HepG2 (cell line): ENCODE results near the gene TTPAL. TPM values are rescaled to one million over a fixed set of nuclear protein-coding genes. Genes with fewer than 3 reads are reported as not detected.
A peak's percentile ranks its signal among the peaks of the same experiment; 100 is the strongest.

Experiments used
- ATAC-seq: fragments of 200-7000 bp; cut with Tn5 transposase; 3 replicates; pipeline ENCODE4 v1.9.1; 2020; ENCODE audit warnings: mild to moderate bottlenecking, moderate library complexity
- BruUV-seq: library from RNA; stranded (reverse); fragments of 400-500 nt; replicated peaks from 2 replicates; lab custom pipeline; 2021; lab: Mats Ljungman, UMichigan
- CTCF ChIA-PET: fragments of 300-600 bp; formaldehyde crosslinking; extraction: SDS; loops from one replicate; lab custom pipeline; 2021; ENCODE audit warnings: low total read pairs, inconsistent platforms, low intra/inter-chr PET ratio; lab: Yijun Ruan, JAX
- POLR2A ChIA-PET: fragments of 350-600 bp; sonication (Branson Sonifier 250); formaldehyde crosslinking; loops from one replicate; lab custom pipeline; 2020; ENCODE audit warnings: antibody characterized with exemption, inconsistent platforms; lab: Yijun Ruan, JAX
- DNase-seq: peaks from one replicate; pipeline ENCODE4 v3.0.0-alpha.2; 2015; ENCODE audit warnings: low spot score
- FAIRE-seq: peaks from 3 replicates; lab custom pipeline; 2011; peaks lifted over from hg19 to GRCh38; lab: Jason Lieb, UNC
- H2AFZ ChIP-seq: one replicate; pipeline ENCODE4 v1.6.1; 2011; ENCODE audit warnings: low read length, inconsistent platforms
- H3K27ac ChIP-seq: fragments of 300-600 bp; 3 replicates; pipeline ENCODE4 v1.8.0; 2011; ENCODE audit warnings: mixed run types, mild to moderate bottlenecking, mixed read lengths, low read length, inconsistent platforms; ENCODE audit not compliant: insufficient read depth; ENCODE audit errors: extremely low read length
- H3K27me3 ChIP-seq, 2 experiments: fragments of 200-600 bp in 1 of 2; 2 replicates in 1 of 2; 3 replicates in 1 of 2; pipeline versions ENCODE4 v1.6.0 to v1.8.0; 2011; ENCODE audit warnings: low read length in 2 of 2, mild to moderate bottlenecking in 2 of 2, moderate library complexity in 2 of 2, inconsistent platforms in 1 of 2; ENCODE audit not compliant: insufficient read depth in 2 of 2, control insufficient read depth in 1 of 2
- H3K36me3 ChIP-seq, 2 experiments: fragments of 200-600 bp in 1 of 2; replicated peaks in 1 of 2; 2 replicates in 1 of 2; 3 replicates in 1 of 2; pipeline versions ENCODE4 v1.5.1 to v1.8.0; 2011; ENCODE audit warnings: low read length in 2 of 2, inconsistent platforms in 1 of 2; ENCODE audit not compliant: insufficient read depth in 2 of 2, control insufficient read depth in 1 of 2
- H3K4me1 ChIP-seq: 2 replicates; pipeline ENCODE4 v1.5.1; 2012; ENCODE audit warnings: low read length, inconsistent platforms; ENCODE audit not compliant: insufficient read depth
- H3K4me2 ChIP-seq: 2 replicates; pipeline ENCODE4 v1.6.0; 2011; ENCODE audit warnings: low read depth, low read length, inconsistent platforms
- H3K4me3 ChIP-seq, 3 experiments: fragments of 200-600 bp in 1 of 3; sonication (generic), shearing (Covaris generic) in 1 of 3; replicated peaks in 1 of 3; 2 replicates each; pipeline ENCODE4 v1.5.1; 2011 to 2016; ENCODE audit warnings: low read length in 3 of 3, inconsistent platforms in 2 of 3, low read depth in 2 of 3, mild to moderate bottlenecking in 2 of 3, control low read depth in 1 of 3, mixed read lengths in 1 of 3; ENCODE audit not compliant: insufficient read depth in 1 of 3
- H3K79me2 ChIP-seq: one replicate; pipeline ENCODE4 v1.6.1; 2011; ENCODE audit warnings: low read length, inconsistent platforms; ENCODE audit not compliant: insufficient read depth
- H3K9ac ChIP-seq: 2 replicates; pipeline ENCODE4 v1.6.0; 2011; ENCODE audit warnings: mild to moderate bottlenecking, low read depth, low read length, inconsistent platforms; ENCODE audit not compliant: insufficient read depth
- H3K9me3 ChIP-seq: 2 replicates; pipeline ENCODE4 v1.5.1; 2012; ENCODE audit warnings: mild to moderate bottlenecking, low read length
- H4K20me1 ChIP-seq: 2 replicates; pipeline ENCODE4 v1.6.0; 2011; ENCODE audit warnings: inconsistent platforms, mild to moderate bottlenecking, low read length, moderate library complexity; ENCODE audit not compliant: insufficient read depth
- CHD4 ChIP-seq: fragments of 200-600 bp; sonication (generic); IDR thresholded peaks from 2 replicates; pipeline ENCODE4 v1.7.0; 2017; ENCODE audit warnings: mild to moderate bottlenecking, low read length, borderline replicate concordance
- FLYWCH1 ChIP-seq: sonication (generic); formaldehyde crosslinking; IDR thresholded peaks from 2 replicates; pipeline ENCODE4 v1.8.1; 2023; ENCODE audit warnings: mild to moderate bottlenecking, missing genetic modification reagents
- KDM1A ChIP-seq: IDR thresholded peaks from 2 replicates; pipeline ENCODE4 v1.6.1; 2016; ENCODE audit warnings: missing compliant biosample characterization
- KDM5B ChIP-seq: sonication (generic); formaldehyde crosslinking; IDR thresholded peaks from 2 replicates; pipeline ENCODE4 v1.4.0; 2020; ENCODE audit warnings: missing genetic modification reagents, mild to moderate bottlenecking, borderline replicate concordance
- SMAD3 ChIP-seq: sonication (generic); formaldehyde crosslinking; IDR thresholded peaks from 2 replicates; pipeline ENCODE4 v1.4.0; 2020; ENCODE audit warnings: missing genetic modification reagents
- TEAD3 ChIP-seq: optimal IDR thresholded peaks from 2 replicates; pipeline ENCODE3; 2016; ENCODE audit warnings: borderline replicate concordance
- ZMYM3 ChIP-seq: sonication (generic); formaldehyde crosslinking; IDR thresholded peaks from 2 replicates; pipeline ENCODE4 v1.5.1; 2020; ENCODE audit warnings: mild to moderate bottlenecking, missing genetic modification reagents
- ZNF225 ChIP-seq: sonication (generic); formaldehyde crosslinking; IDR thresholded peaks from 2 replicates; pipeline ENCODE4 v1.4.0; 2020; ENCODE audit warnings: mild to moderate bottlenecking, missing genetic modification reagents
- ZNF619 ChIP-seq: sonication (generic); formaldehyde crosslinking; IDR thresholded peaks from 2 replicates; pipeline ENCODE4 v1.4.0; 2020; ENCODE audit warnings: mild to moderate bottlenecking, missing genetic modification reagents
- ZNF629 ChIP-seq: sonication (generic); formaldehyde crosslinking; conservative IDR thresholded peaks from 2 replicates; pipeline ENCODE4 v1.5.0; 2020; ENCODE audit warnings: missing genetic modification reagents
- ZNF788 ChIP-seq: sonication (generic); formaldehyde crosslinking; IDR thresholded peaks from 2 replicates; pipeline ENCODE4 v1.5.0; 2020; ENCODE audit warnings: mild to moderate bottlenecking, missing genetic modification reagents, borderline replicate concordance
- ZUFSP ChIP-seq: sonication (generic); formaldehyde crosslinking; IDR thresholded peaks from 2 replicates; pipeline ENCODE4 v1.9.0; 2021; ENCODE audit warnings: missing genetic modification reagents, mild to moderate bottlenecking, borderline replicate concordance
- WGBS: methylation state at CpG from one replicate; pipeline ENCODE4 v1.1.6; 2017; ENCODE audit warnings: low lambda C conversion rate; 5-methylcytosine and 5-hydroxymethylcytosine counted together
- in situ Hi-C: cut with HindIII; loops from 2 replicates; pipeline ENCODE4 v1.10.0; 2017; ENCODE audit warnings: low pct_unique_long_range_greater_than_20kb; ENCODE audit not compliant: extremely low pct_ligation_motif_present
- intact Hi-C: fragments of 100-400 bp; cut with micrococcal nuclease; formaldehyde crosslinking; loops from one replicate; pipeline ENCODE4 v1.10.0; 2022; ENCODE audit not compliant: unreplicated experiment
- polyA plus RNA-seq, 8 experiments: library from polyadenylated mRNA; depleted of rRNA in 3 of 8; stranded (reverse) in 7 of 8; unstranded in 1 of 8; fragments of >200 nt; fragmentation: Illumina TruSeq in 4 of 8; extraction: Trizol in 4 of 8; gene quantifications; 2 replicates each; pipeline versions ENCODE4 v1.2.1 to v1.2.3, GENCODE V29; 2011 to 2016; ENCODE audit warnings: low read depth in 4 of 8, missing spikeins in 1 of 8, mixed read lengths in 1 of 8; ENCODE audit not compliant: insufficient read depth in 1 of 8
- total RNA-seq, 5 experiments: library from RNA; depleted of rRNA; stranded (reverse); fragments of >200 nt; fragmentation: Illumina TruSeq; extraction: Trizol; gene quantifications; 2 replicates each; pipeline ENCODE4 v1.2.3, GENCODE V29; 2016; ENCODE audit warnings: low read depth in 1 of 5

TTPAL gene
- total and polyA plus RNA-seq, 2 of the 13 experiments (the other 11 are each of a cell fraction or from before 2014, with no cell fraction given): 4.3 to 18.8 TPM

GRCh38 chr20:44468044-44468782 lies 7.5 kb upstream of the TTPAL start:
- ChIA-PET POLR2A (interaction anchor here (1.6 to 2.7 kb wide), 2 partner anchors 57 to 73 kb away, joined by 6 to 7 read pairs; no protein-coding TSS in a partner anchor), CTCF (no interaction called here)
- Histone ChIP-seq H3K4me3 (no peak overlapping the region), H3K9ac (no peak overlapping the region), H3K36me3 (no peaks in the 10 kb centered on the region), H3K27me3 (no peaks in the 10 kb centered on the region), H3K4me2 (peak overlapping the region; percentile 68), H3K27ac (no peak overlapping the region), H3K79me2 (no peaks in the 10 kb centered on the region), H3K9me3 (no peaks in the 10 kb centered on the region), H2AFZ (peak overlapping the region; percentile 25), H3K4me1 (peaks cover 58% of the 10 kb centered on the region), H4K20me1 (no peaks in the 10 kb centered on the region)
- ATAC-seq (no peak), DNase-seq (no peak), FAIRE-seq (no peak)
- no TSS peak for BruUV-seq
- intact Hi-C loops (no loop called here), in situ Hi-C loops (no loop called here)
- WGBS: 57% methylated on average over 8 of the region's 8 CpGs
- TF ChIP-seq ZMYM3 (CRISPR knock-in tag) (peak; percentile 60), KDM1A (CRISPR knock-in tag) (0 out of 2 replicates have a peak, but pooled peaks have one; percentile 25), ZNF225 (CRISPR knock-in tag) (0 out of 2 replicates have a peak, but pooled peaks have one; percentile 25), ZUFSP (CRISPR knock-in tag) (no peak), ZNF629 (CRISPR knock-in tag) (peak; percentile 91), SMAD3 (CRISPR knock-in tag) (no peak), CHD4 (peak; percentile 51; the same call in 1 of the 2 replicates), FLYWCH1 (CRISPR knock-in tag) (no peak), KDM5B (CRISPR knock-in tag) (no peak), ZNF788 (CRISPR knock-in tag) (no peak), TEAD3 (CRISPR knock-in tag) (peak; percentile 10), ZNF619 (no peak)
